Neural progenitor cell (in vitro differentiated cells): ENCODE results near the gene LY86. TPM values are rescaled to one million over a fixed set of nuclear protein-coding genes. Genes with fewer than 3 reads are reported as not detected.

Experiments
- DNase-seq: peaks from one replicate; pipeline ENCODE4 v3.0.0-alpha.2; 2016; ENCODE audit warnings: low spot score
- H2AFZ ChIP-seq: fragments of 200-600 bp; sonication (generic); replicated peaks from 2 replicates; pipeline ENCODE4 v1.6.1; 2016; ENCODE audit warnings: antibody characterized with exemption
- H3F3A ChIP-seq: fragments of 200-600 bp; sonication (generic); 2 replicates; pipeline ENCODE4 v1.6.1; 2016; ENCODE audit warnings: antibody characterized with exemption, low read depth
- H3K27ac ChIP-seq: fragments of 200-600 bp; sonication (generic); 2 replicates; pipeline ENCODE4 v1.5.1; 2016; ENCODE audit warnings: mild to moderate bottlenecking
- H3K27me3 ChIP-seq: fragments of 200-600 bp; sonication (generic); 2 replicates; pipeline ENCODE4 v1.6.1; 2016; ENCODE audit warnings: mild to moderate bottlenecking, moderate library complexity
- H3K36me3 ChIP-seq: fragments of 200-600 bp; sonication (generic); 2 replicates; pipeline ENCODE4 v1.5.1; 2016
- H3K4me1 ChIP-seq: fragments of 200-600 bp; sonication (generic); 2 replicates; pipeline ENCODE4 v1.6.1; 2016; ENCODE audit warnings: mixed run types
- H3K4me2 ChIP-seq: fragments of 200-600 bp; sonication (generic); 2 replicates; pipeline ENCODE4 v1.6.1; 2016
- H3K4me3 ChIP-seq: fragments of 200-600 bp; sonication (generic); 2 replicates; pipeline ENCODE4 v1.5.1; 2016
- H3K79me2 ChIP-seq: fragments of 200-600 bp; sonication (generic); 2 replicates; pipeline ENCODE4 v1.6.1; 2016; ENCODE audit warnings: low read depth
- H3K9ac ChIP-seq: fragments of 200-600 bp; sonication (generic); 2 replicates; pipeline ENCODE4 v1.6.1; 2016
- H3K9me3 ChIP-seq: fragments of 200-600 bp; sonication (generic); 2 replicates; pipeline ENCODE4 v1.5.1; 2016; ENCODE audit warnings: low read depth
- H4K20me1 ChIP-seq: fragments of 200-600 bp; sonication (generic); 2 replicates; pipeline ENCODE4 v1.6.1; 2016; ENCODE audit warnings: low read depth
- H3K27ac Mint-ChIP-seq: 3 replicates; pipeline ENCODE4 v1.8.0; 2021; ENCODE audit warnings: mixed read lengths
- H3K27me3 Mint-ChIP-seq: 2 replicates; pipeline ENCODE4 v1.8.0; 2022; ENCODE audit warnings: low read depth, mild to moderate bottlenecking, inconsistent platforms, moderate library complexity, mixed read lengths; ENCODE audit not compliant: insufficient read depth
- H3K36me3 Mint-ChIP-seq: 3 replicates; pipeline ENCODE4 v1.8.0; 2021; ENCODE audit warnings: mixed read lengths
- H3K4me1 Mint-ChIP-seq: 3 replicates; pipeline ENCODE4 v1.8.0; 2021; ENCODE audit warnings: mixed read lengths
- H3K4me3 Mint-ChIP-seq: 3 replicates; pipeline ENCODE4 v1.8.0; 2021; ENCODE audit warnings: mild to moderate bottlenecking, moderate library complexity, mixed read lengths
- H3K9me3 Mint-ChIP-seq: 3 replicates; pipeline ENCODE4 v1.8.0; 2020; ENCODE audit warnings: mixed read lengths
- EZH2 ChIP-seq: fragments of 200-600 bp; sonication (generic); IDR thresholded peaks from 2 replicates; pipeline ENCODE4 v1.6.1; 2017; ENCODE audit warnings: antibody characterized with exemption, mild to moderate bottlenecking, moderate library complexity
- EZH2phosphoT487 ChIP-seq: fragments of 200-600 bp; sonication (generic); IDR thresholded peaks from 2 replicates; pipeline ENCODE4 v1.6.1; 2017; ENCODE audit warnings: antibody characterized with exemption
- total RNA-seq: library from RNA; depleted of rRNA; stranded (reverse); fragments of >200 nt; gene quantifications from 2 replicates; pipeline ENCODE4 v1.2.3, GENCODE V29; 2015; ENCODE audit warnings: low replicate concordance
- TF ChIP-seq, protein P1 (sequence below): fragments of 200-600 bp; sonication (generic); IDR thresholded peaks from 2 replicates; pipeline ENCODE4 v1.5.1; 2017; ENCODE audit warnings: antibody characterized with exemption, mild to moderate bottlenecking

Gene LY86
- total RNA-seq, result not detected in 2 replicates

DNA sequence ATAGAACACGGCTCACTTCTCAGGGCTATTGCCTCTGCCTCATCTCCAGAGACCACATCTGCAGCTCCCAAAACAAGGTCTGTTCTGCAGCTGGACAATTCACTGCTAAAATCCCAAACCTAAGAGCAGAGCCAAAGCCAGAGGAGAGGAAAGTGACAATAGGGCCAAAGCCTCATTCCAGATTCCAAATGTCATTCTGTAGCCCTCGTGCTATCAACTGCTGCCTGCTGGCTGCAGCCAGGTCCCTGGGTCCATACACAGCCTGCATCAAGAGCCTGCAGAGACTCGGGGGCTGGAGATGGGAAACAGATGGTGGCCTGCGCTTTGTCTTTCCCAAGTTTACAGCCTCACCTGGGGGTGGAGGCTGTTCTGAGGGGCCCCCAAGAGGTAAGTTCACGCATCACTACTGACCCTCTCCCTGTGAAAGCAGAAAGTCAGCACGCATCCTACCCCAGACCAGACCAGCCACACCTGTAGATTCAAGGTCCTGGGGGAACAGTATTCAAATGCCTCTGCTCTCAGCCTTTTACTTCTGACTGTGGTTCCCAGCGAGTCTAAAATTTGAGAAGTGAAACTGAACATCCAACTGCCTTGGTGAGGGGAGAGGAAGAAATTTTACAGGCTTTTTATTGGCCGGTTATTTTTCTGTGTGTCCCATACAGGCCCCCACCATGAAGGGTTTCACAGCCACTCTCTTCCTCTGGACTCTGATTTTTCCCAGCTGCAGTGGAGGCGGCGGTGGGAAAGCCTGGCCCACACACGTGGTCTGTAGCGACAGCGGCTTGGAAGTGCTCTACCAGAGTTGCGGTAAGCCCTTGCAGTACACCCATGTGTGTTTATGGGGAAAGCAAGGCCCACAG is at the start of gene LY86:
Gene LY86, plus strand, starts transcription at position 657 of the 860 bp plus-strand sequence. Its CDS starts 15 bp downstream, at position 672.
- Mint-ChIP-seq H3K27me3 (peaks cover 5% of the 10 kb centered on the region), H3K36me3 (no peaks in the 10 kb centered on the region), H3K27ac (no peak within 1 kb of the TSS), H3K4me1 (no peaks in the 10 kb centered on the region), H3K4me3 (no peak within 1 kb of the TSS), H3K9me3 (peaks cover 3% of the 10 kb centered on the region)
- Histone ChIP-seq H3K4me3 (no peak within 1 kb of the TSS), H3K79me2 (no peaks in the 10 kb centered on the region), H3K27ac (no peak within 1 kb of the TSS), H3K27me3 (no peaks in the 10 kb centered on the region), H3K4me1 (no peaks in the 10 kb centered on the region), H4K20me1 (no peaks in the 10 kb centered on the region), H3K9me3 (no peaks in the 10 kb centered on the region), H3K36me3 (no peaks in the 10 kb centered on the region), H3K4me2 (no peak within 1 kb of the TSS), H3K9ac (no peak within 1 kb of the TSS), H2AFZ (no peak within 1 kb of the TSS), H3F3A (no peaks in the 10 kb centered on the region)
- TF ChIP-seq EZH2phosphoT487 (no peak), EZH2 (no peak)
- TF ChIP-seq, protein P1, sequence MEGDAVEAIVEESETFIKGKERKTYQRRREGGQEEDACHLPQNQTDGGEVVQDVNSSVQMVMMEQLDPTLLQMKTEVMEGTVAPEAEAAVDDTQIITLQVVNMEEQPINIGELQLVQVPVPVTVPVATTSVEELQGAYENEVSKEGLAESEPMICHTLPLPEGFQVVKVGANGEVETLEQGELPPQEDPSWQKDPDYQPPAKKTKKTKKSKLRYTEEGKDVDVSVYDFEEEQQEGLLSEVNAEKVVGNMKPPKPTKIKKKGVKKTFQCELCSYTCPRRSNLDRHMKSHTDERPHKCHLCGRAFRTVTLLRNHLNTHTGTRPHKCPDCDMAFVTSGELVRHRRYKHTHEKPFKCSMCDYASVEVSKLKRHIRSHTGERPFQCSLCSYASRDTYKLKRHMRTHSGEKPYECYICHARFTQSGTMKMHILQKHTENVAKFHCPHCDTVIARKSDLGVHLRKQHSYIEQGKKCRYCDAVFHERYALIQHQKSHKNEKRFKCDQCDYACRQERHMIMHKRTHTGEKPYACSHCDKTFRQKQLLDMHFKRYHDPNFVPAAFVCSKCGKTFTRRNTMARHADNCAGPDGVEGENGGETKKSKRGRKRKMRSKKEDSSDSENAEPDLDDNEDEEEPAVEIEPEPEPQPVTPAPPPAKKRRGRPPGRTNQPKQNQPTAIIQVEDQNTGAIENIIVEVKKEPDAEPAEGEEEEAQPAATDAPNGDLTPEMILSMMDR, result no peak
- no peak for DNase-seq

- no peak overlapping the region for H3K4me2 ChIP-seq
- H3K4me3 Mint-ChIP-seq, result no peak overlapping the region
- H3K9ac ChIP-seq, result no peak overlapping the region
- H3K79me2 ChIP-seq, result no peaks in the 10 kb centered on the region
- H3K36me3 Mint-ChIP-seq, result no peaks in the 10 kb centered on the region
- H3K9me3 Mint-ChIP-seq, result peaks cover 7% of the 10 kb centered on the region
- H4K20me1 ChIP-seq, result no peaks in the 10 kb centered on the region
- no peak overlapping the region for H3K27ac ChIP-seq
- no peaks in the 10 kb centered on the region for H3K4me1 ChIP-seq
- no peaks in the 10 kb centered on the region for H3K36me3 ChIP-seq
- H3K4me3 ChIP-seq, result no peak overlapping the region
- peaks cover 6% of the 10 kb centered on the region for H3K27me3 ChIP-seq
- TF ChIP-seq, protein P1, result no peak
- TF ChIP-seq EZH2phosphoT487 (no peak), EZH2 (no peak)
- H3K4me1 Mint-ChIP-seq, result no peaks in the 10 kb centered on the region
- no peaks in the 10 kb centered on the region for H3K9me3 ChIP-seq
- no peaks in the 10 kb centered on the region for H3K27me3 Mint-ChIP-seq
- no peak overlapping the region for H3K27ac Mint-ChIP-seq
- no peak overlapping the region for H2AFZ ChIP-seq
- DNase-seq, result no peak
- no peaks in the 10 kb centered on the region for H3F3A ChIP-seq
Observed at GRCh38 chr6:6539036-6539435, 49.5 kb upstream of the LY86 start.

DNA sequence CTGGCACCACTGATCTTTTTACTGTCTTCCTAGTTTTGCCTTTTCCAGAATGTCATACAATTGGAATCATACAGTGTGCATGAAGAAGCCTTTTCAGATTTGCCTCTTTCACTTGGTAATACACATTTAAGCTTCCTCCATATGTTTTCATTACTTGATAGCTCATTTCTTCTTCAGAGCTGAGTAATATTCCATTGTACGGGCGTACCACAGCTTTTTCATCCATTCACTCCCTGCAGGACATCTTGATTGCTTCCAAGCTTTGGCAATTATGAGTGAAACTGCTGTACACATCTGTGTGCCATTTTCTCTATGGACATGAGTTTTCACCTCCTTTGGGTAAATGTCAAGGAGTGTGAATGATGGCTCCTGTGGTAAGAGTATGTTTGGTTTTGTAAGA is 46.2 kb upstream of the LY86 start:
- H3K4me3 Mint-ChIP-seq, result no peak overlapping the region
- Histone ChIP-seq H3K27ac (no peak overlapping the region), H3K4me3 (no peak overlapping the region), H3K27me3 (peaks cover 30% of the 10 kb centered on the region), H3F3A (no peaks in the 10 kb centered on the region), H4K20me1 (no peaks in the 10 kb centered on the region), H3K9ac (no peak overlapping the region), H3K9me3 (no peaks in the 10 kb centered on the region), H3K79me2 (no peaks in the 10 kb centered on the region), H3K36me3 (no peaks in the 10 kb centered on the region), H3K4me2 (no peak overlapping the region), H3K4me1 (peaks cover 4% of the 10 kb centered on the region), H2AFZ (no peak overlapping the region)
- TF ChIP-seq, protein P1, result no peak
- TF ChIP-seq EZH2 (no peak), EZH2phosphoT487 (no peak)
- no peak overlapping the region for H3K27ac Mint-ChIP-seq
- H3K9me3 Mint-ChIP-seq, result peaks cover 3% of the 10 kb centered on the region
- DNase-seq, result no peak
- H3K4me1 Mint-ChIP-seq, result peaks cover 10% of the 10 kb centered on the region
- no peaks in the 10 kb centered on the region for H3K36me3 Mint-ChIP-seq
- H3K27me3 Mint-ChIP-seq, result peaks cover 3% of the 10 kb centered on the region
